Activated T-cell treated with anti-CD3 and anti-CD28 coated beads, Interleukin-2, amount 50 U/mL, for 72 hours (primary cell): Measurements from ENCODE around the gene TECTB. TPM values are rescaled to one million over a fixed set of nuclear protein-coding genes. Genes with fewer than 3 reads are reported as not detected.
"Not testable (repeated sequence)": the region's sequence is repeated elsewhere in the genome, so short reads cannot be mapped to it uniquely, and the experiment has no call there.

Experiments
- ATAC-seq, 2 donors: fragments of 150-1000 bp; cut with Tn5 transposase; replicated peaks in 1 of 2; 2 replicates each; pipeline ENCODE4 v1.10.0; 2021; ENCODE audit warnings: moderate library complexity in 2 of 2, mild to moderate bottlenecking in 1 of 2
- DNase-seq, 2 donors: peaks; one replicate each; pipeline ENCODE4 v3.0.0; 2021 to 2022; ENCODE audit warnings: mixed read lengths in 1 of 2
- H3K27ac Mint-ChIP-seq: one replicate; pipeline ENCODE4 v1.8.0; 2022; ENCODE audit warnings: mild to moderate bottlenecking, moderate library complexity, mixed read lengths
- H3K27me3 Mint-ChIP-seq: one replicate; pipeline ENCODE4 v1.8.0; 2022; ENCODE audit warnings: low read depth, mixed read lengths
- H3K36me3 Mint-ChIP-seq, 2 donors: one replicate each; pipeline ENCODE4 v1.8.0; 2022; ENCODE audit warnings: mixed read lengths in 2 of 2, mild to moderate bottlenecking in 1 of 2; ENCODE audit not compliant: insufficient read depth in 2 of 2
- H3K4me1 Mint-ChIP-seq: one replicate; pipeline ENCODE4 v1.8.0; 2022; ENCODE audit warnings: low read depth, mixed read lengths
- H3K4me3 Mint-ChIP-seq, 2 donors: one replicate each; pipeline ENCODE4 v1.8.0; 2022; ENCODE audit warnings: mild to moderate bottlenecking in 2 of 2, mixed read lengths in 2 of 2, moderate library complexity in 2 of 2
- H3K9me3 Mint-ChIP-seq, 2 donors: one replicate each; pipeline ENCODE4 v1.8.0; 2022; ENCODE audit warnings: mixed read lengths in 2 of 2
- total RNA-seq, 2 donors: library from RNA; stranded (reverse); gene quantifications; one replicate each; pipeline ENCODE4 v1.2.3, GENCODE V29; 2022

Gene TECTB
- total RNA-seq, 2 donors from 2014 or later: not detected

- no peak overlapping the region for H3K27ac Mint-ChIP-seq
- H3K27me3 Mint-ChIP-seq: peaks cover 3% of the 10 kb centered on the region
- peaks cover 5 to 10% of the 10 kb centered on the region in 2 donors for H3K9me3 Mint-ChIP-seq
- DNase-seq (no peak), ATAC-seq (no peak)
- H3K4me1 Mint-ChIP-seq: no peaks in the 10 kb centered on the region
- no peak overlapping the region for H3K4me3 Mint-ChIP-seq
- peaks cover 0 to 3% of the 10 kb centered on the region in 2 donors for H3K36me3 Mint-ChIP-seq
Measured at GRCh38 chr10:112250555-112250954, 32.6 kb upstream of the TECTB start.

GRCh38 chr10:112251238-112251637 lies 32.0 kb upstream of the TECTB start:
- H3K4me1 Mint-ChIP-seq, H3K4me3 Mint-ChIP-seq, H3K27me3 Mint-ChIP-seq, ATAC-seq, H3K36me3 Mint-ChIP-seq, H3K27ac Mint-ChIP-seq, DNase-seq: not testable (repeated sequence)
- peaks cover 5 to 10% of the 10 kb centered on the region in 2 donors for H3K9me3 Mint-ChIP-seq

- ATAC-seq: no peak
- H3K36me3 Mint-ChIP-seq: no peaks in the 10 kb centered on the region
- H3K27me3 Mint-ChIP-seq: no peaks in the 10 kb centered on the region
- H3K9me3 Mint-ChIP-seq: no peaks in the 10 kb centered on the region
- H3K4me3 Mint-ChIP-seq: no peak overlapping the region
- no peaks in the 10 kb centered on the region for H3K4me1 Mint-ChIP-seq
- no peak for DNase-seq
- no peak overlapping the region for H3K27ac Mint-ChIP-seq
Measured at GRCh38 chr10:112258407-112258806, 24.8 kb upstream of the TECTB start.

GRCh38 chr10:112259688-112260087 lies 23.5 kb upstream of the TECTB start:
- H3K4me1 Mint-ChIP-seq: no peaks in the 10 kb centered on the region
- no peaks in the 10 kb centered on the region for H3K9me3 Mint-ChIP-seq
- H3K4me3 Mint-ChIP-seq: no peak overlapping the region
- no peak for ATAC-seq
- no peaks in the 10 kb centered on the region for H3K27me3 Mint-ChIP-seq
- no peaks in the 10 kb centered on the region for H3K36me3 Mint-ChIP-seq
- H3K27ac Mint-ChIP-seq: no peak overlapping the region
- DNase-seq: no peak

- Mint-ChIP-seq H3K27ac (no peak overlapping the region), H3K4me3 (no peak overlapping the region), H3K4me1 (no peaks in the 10 kb centered on the region), H3K27me3 (no peaks in the 10 kb centered on the region), H3K36me3 (no peaks in the 10 kb centered on the region), H3K9me3 (no peaks in the 10 kb centered on the region)
- ATAC-seq (no peak), DNase-seq (no peak)
Measured at GRCh38 chr10:112260831-112261230, 22.4 kb upstream of the TECTB start.

- Mint-ChIP-seq H3K4me3 (no peak overlapping the region), H3K27me3 (no peaks in the 10 kb centered on the region), H3K4me1 (no peaks in the 10 kb centered on the region), H3K9me3 (no peaks in the 10 kb centered on the region), H3K27ac (no peak overlapping the region), H3K36me3 (no peaks in the 10 kb centered on the region)
- no peak for DNase-seq
- no peak for ATAC-seq
Measured at GRCh38 chr10:112261281-112261822, 21.8 kb upstream of the TECTB start.

GRCh38 chr10:112262546-112262945 lies 20.7 kb upstream of the TECTB start:
- H3K36me3 Mint-ChIP-seq: peaks cover 0 to 4% of the 10 kb centered on the region in 2 donors
- H3K27me3 Mint-ChIP-seq: no peaks in the 10 kb centered on the region
- no peak overlapping the region for H3K4me3 Mint-ChIP-seq
- DNase-seq: no peak
- no peaks in the 10 kb centered on the region for H3K9me3 Mint-ChIP-seq
- no peak for ATAC-seq
- H3K27ac Mint-ChIP-seq: no peak overlapping the region
- no peaks in the 10 kb centered on the region for H3K4me1 Mint-ChIP-seq

GRCh38 chr10:112265745-112266144 lies 17.5 kb upstream of the TECTB start:
- Mint-ChIP-seq H3K4me3 (no peak overlapping the region), H3K27me3 (peaks cover 21% of the 10 kb centered on the region), H3K27ac (no peak overlapping the region), H3K4me1 (no peaks in the 10 kb centered on the region), H3K36me3 (peaks cover 0 to 4% of the 10 kb centered on the region in 2 donors), H3K9me3 (no peaks in the 10 kb centered on the region)
- no peak for DNase-seq
- ATAC-seq: no peak

GRCh38 chr10:112269266-112269665 lies 13.9 kb upstream of the TECTB start:
- Mint-ChIP-seq H3K4me1 (no peaks in the 10 kb centered on the region), H3K36me3 (peaks cover 0 to 4% of the 10 kb centered on the region in 2 donors), H3K27ac (no peak overlapping the region), H3K9me3 (no peaks in the 10 kb centered on the region), H3K4me3 (no peak overlapping the region), H3K27me3 (peaks cover 21% of the 10 kb centered on the region)
- ATAC-seq (no peak), DNase-seq (no peak)

GRCh38 chr10:112271982-112272381 lies 11.2 kb upstream of the TECTB start:
- H3K4me1 Mint-ChIP-seq: no peaks in the 10 kb centered on the region
- peaks cover 0 to 4% of the 10 kb centered on the region in 2 donors for H3K36me3 Mint-ChIP-seq
- no peak for ATAC-seq
- DNase-seq: no peak
- H3K9me3 Mint-ChIP-seq: no peaks in the 10 kb centered on the region
- H3K27ac Mint-ChIP-seq: no peak overlapping the region
- H3K27me3 Mint-ChIP-seq: peaks cover 35% of the 10 kb centered on the region
- H3K4me3 Mint-ChIP-seq: no peak overlapping the region

GRCh38 chr10:112274831-112275230 lies 8.4 kb upstream of the TECTB start:
- DNase-seq (no peak), ATAC-seq (no peak)
- no peak overlapping the region for H3K27ac Mint-ChIP-seq
- no peaks in the 10 kb centered on the region for H3K4me1 Mint-ChIP-seq
- no peak overlapping the region for H3K4me3 Mint-ChIP-seq
- H3K27me3 Mint-ChIP-seq: peaks cover 22% of the 10 kb centered on the region
- H3K36me3 Mint-ChIP-seq: no peaks in the 10 kb centered on the region
- H3K9me3 Mint-ChIP-seq: no peaks in the 10 kb centered on the region

- H3K4me3 Mint-ChIP-seq: no peak overlapping the region
- ATAC-seq: no peak
- no peaks in the 10 kb centered on the region for H3K36me3 Mint-ChIP-seq
- no peak for DNase-seq
- no peaks in the 10 kb centered on the region for H3K4me1 Mint-ChIP-seq
- H3K9me3 Mint-ChIP-seq: no peaks in the 10 kb centered on the region
- no peak overlapping the region for H3K27ac Mint-ChIP-seq
- H3K27me3 Mint-ChIP-seq: peaks cover 24% of the 10 kb centered on the region
Measured at GRCh38 chr10:112275512-112276245, 7.5 kb upstream of the TECTB start.

- H3K9me3 Mint-ChIP-seq: peaks cover 1 to 2% of the 10 kb centered on the region in 2 donors
- ATAC-seq: no peak
- peaks cover 33% of the 10 kb centered on the region for H3K27me3 Mint-ChIP-seq
- no peak overlapping the region for H3K27ac Mint-ChIP-seq
- H3K4me3 Mint-ChIP-seq: no peak overlapping the region
- DNase-seq: no peak
- no peaks in the 10 kb centered on the region for H3K4me1 Mint-ChIP-seq
- H3K36me3 Mint-ChIP-seq: peaks cover 0 to 1% of the 10 kb centered on the region in 2 donors
Measured at GRCh38 chr10:112278871-112279270, 4.3 kb upstream of the TECTB start.

GRCh38 chr10:112279433-112279832 lies 3.8 kb upstream of the TECTB start:
- peaks cover 1 to 2% of the 10 kb centered on the region in 2 donors for H3K9me3 Mint-ChIP-seq
- DNase-seq (no peak), ATAC-seq (no peak)
- H3K36me3 Mint-ChIP-seq: peaks cover 0 to 1% of the 10 kb centered on the region in 2 donors
- H3K4me1 Mint-ChIP-seq: no peaks in the 10 kb centered on the region
- H3K4me3 Mint-ChIP-seq: no peak overlapping the region
- H3K27ac Mint-ChIP-seq: no peak overlapping the region
- H3K27me3 Mint-ChIP-seq: peaks cover 33% of the 10 kb centered on the region
